Astrocyte (in vitro differentiated cells and primary cell): ENCODE results near the gene SRRM1.

Source experiments
- EZH2 ChIP-seq: IDR thresholded peaks from 2 replicates; pipeline ENCODE4 v1.6.1; 2012; ENCODE audit warnings: mild to moderate bottlenecking, low read length, inconsistent platforms; ENCODE audit not compliant: insufficient read depth
- TF ChIP-seq, protein P1 (sequence below): IDR thresholded peaks from 2 replicates; pipeline ENCODE4 v1.5.1; 2011; ENCODE audit warnings: low read depth, mild to moderate bottlenecking, inconsistent platforms, low read length, moderate library complexity; ENCODE audit not compliant: insufficient read depth

DNA sequence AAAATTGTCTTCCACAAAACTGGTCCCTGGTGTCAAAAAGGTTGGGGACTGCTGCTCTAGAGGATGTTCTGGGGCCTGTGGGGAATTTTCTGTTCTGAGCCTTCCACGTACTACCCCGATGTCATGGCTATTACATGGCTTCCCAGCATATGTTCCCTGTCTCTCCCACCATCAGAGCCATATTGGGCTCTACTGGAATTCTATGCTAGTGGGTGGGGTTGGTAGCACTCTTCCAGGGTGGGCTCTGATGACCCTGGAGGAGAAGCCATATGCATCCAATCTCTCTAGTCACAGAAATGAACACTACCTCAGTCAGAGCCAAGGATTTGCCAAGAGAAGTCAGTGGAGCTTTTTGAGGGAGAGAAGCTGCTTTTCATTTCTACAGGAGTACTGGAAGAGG lies 47.9 kb downstream of the SRRM1 start:
- TF ChIP-seq, protein P1, sequence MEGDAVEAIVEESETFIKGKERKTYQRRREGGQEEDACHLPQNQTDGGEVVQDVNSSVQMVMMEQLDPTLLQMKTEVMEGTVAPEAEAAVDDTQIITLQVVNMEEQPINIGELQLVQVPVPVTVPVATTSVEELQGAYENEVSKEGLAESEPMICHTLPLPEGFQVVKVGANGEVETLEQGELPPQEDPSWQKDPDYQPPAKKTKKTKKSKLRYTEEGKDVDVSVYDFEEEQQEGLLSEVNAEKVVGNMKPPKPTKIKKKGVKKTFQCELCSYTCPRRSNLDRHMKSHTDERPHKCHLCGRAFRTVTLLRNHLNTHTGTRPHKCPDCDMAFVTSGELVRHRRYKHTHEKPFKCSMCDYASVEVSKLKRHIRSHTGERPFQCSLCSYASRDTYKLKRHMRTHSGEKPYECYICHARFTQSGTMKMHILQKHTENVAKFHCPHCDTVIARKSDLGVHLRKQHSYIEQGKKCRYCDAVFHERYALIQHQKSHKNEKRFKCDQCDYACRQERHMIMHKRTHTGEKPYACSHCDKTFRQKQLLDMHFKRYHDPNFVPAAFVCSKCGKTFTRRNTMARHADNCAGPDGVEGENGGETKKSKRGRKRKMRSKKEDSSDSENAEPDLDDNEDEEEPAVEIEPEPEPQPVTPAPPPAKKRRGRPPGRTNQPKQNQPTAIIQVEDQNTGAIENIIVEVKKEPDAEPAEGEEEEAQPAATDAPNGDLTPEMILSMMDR, result no peak
- no peak for TF ChIP-seq EZH2
